C4-2B (cell line): ENCODE results near the gene SERPINB5.

ENCODE experiments used
- H3K27ac ChIP-seq: fragments of 450-650 bp; 2 replicates; pipeline ENCODE4 v1.5.1; 2017
- ZFX ChIP-seq: fragments of 450-650 bp; IDR thresholded peaks from 2 replicates; pipeline ENCODE4 v1.6.1; 2017
- TF ChIP-seq, protein P1 (sequence below): fragments of 450-650 bp; conservative IDR thresholded peaks from 2 replicates; pipeline ENCODE4 v1.5.1; 2017; ENCODE audit warnings: mild to moderate bottlenecking

Gene SERPINB5

DNA sequence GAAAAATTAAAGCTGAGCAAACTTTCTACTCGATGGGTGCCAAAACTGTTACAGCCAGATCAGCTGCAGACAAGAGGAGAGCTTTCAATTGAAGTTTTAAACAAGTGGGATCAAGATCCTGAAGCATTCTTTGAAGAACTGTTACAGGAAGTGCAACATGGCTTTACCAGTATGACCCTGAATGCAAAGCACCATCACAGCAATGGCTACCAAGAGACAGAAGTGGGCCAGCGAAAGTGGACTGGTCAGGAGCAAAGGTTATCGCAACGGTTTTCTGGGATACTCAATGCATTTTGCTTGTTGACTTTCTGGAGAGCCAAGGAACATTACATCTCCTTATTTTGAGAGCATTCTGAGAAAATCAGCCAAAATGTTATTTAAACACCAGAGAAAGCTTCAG lies 9.1 kb upstream of the SERPINB5 start:
- TF ChIP-seq, protein P1, sequence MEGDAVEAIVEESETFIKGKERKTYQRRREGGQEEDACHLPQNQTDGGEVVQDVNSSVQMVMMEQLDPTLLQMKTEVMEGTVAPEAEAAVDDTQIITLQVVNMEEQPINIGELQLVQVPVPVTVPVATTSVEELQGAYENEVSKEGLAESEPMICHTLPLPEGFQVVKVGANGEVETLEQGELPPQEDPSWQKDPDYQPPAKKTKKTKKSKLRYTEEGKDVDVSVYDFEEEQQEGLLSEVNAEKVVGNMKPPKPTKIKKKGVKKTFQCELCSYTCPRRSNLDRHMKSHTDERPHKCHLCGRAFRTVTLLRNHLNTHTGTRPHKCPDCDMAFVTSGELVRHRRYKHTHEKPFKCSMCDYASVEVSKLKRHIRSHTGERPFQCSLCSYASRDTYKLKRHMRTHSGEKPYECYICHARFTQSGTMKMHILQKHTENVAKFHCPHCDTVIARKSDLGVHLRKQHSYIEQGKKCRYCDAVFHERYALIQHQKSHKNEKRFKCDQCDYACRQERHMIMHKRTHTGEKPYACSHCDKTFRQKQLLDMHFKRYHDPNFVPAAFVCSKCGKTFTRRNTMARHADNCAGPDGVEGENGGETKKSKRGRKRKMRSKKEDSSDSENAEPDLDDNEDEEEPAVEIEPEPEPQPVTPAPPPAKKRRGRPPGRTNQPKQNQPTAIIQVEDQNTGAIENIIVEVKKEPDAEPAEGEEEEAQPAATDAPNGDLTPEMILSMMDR, result no peak
- no peak for TF ChIP-seq ZFX
- H3K27ac ChIP-seq, result no peak overlapping the region

DNA sequence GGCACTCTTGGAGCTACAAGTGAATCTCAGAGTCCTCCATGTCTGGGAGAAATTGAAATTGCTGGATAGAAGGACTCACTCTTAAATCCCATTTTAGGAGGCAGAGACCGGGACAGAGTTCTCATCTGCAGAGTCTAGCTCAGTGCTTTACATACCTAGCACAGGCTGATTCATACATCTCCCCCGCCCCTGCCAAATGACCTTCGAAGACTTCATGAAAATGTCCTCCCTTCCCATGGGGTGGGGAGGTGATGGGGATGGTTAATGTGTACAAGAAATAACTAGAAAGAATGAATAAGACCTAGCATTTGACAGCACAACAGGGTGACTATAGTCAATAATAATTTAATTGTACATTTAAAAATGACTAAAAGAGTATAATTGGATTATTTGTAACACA lies 8.2 kb upstream of the SERPINB5 start:
- TF ChIP-seq, protein P1, result no peak
- TF ChIP-seq ZFX, result no peak

DNA sequence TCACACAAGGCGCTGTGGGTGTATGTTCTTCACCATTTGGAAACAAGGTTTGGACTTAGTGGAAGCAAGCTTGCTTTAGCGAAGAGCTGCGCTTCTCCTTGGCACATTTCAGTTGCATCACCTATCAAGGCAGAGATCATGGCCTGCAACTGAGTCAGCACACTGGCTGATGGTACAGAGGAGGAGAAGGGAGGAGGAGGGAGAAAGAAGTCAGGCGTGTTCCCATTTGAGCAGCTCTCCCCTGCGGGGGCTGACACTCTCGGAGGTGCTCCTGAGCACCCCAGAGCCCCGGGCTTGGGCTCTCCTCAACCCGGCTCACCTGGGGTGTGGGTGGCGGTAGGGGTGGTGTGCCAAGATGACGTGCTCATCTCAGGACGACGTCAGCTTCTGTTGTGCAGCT lies 6.0 kb upstream of the SERPINB5 start:
- no peak overlapping the region for H3K27ac ChIP-seq
- TF ChIP-seq, protein P1, result no peak
- no peak for TF ChIP-seq ZFX

More for the DNA sequence above, 8.2 kb upstream of the SERPINB5 start:
- H3K27ac ChIP-seq, result no peak overlapping the region

DNA sequence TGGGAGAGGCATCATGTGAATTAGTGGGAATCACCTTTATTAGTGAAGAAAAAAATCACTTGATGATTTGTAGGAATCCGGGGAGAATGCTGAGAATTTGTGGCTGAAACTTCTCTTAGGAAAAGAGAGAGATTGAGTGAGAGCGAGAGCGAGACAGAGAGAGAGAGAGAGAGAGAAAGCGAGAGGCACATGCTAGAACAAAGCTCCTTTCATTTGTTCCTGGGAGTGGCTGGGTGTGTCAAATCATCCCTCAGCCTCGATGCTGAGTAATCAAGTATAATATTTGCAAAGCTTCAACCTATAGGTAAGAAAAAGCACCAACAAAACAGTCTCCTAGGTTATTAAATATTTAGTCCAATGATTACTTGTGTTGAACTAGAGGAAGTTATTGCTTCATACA lies 4.4 kb upstream of the SERPINB5 start:
- no peak for TF ChIP-seq ZFX

DNA sequence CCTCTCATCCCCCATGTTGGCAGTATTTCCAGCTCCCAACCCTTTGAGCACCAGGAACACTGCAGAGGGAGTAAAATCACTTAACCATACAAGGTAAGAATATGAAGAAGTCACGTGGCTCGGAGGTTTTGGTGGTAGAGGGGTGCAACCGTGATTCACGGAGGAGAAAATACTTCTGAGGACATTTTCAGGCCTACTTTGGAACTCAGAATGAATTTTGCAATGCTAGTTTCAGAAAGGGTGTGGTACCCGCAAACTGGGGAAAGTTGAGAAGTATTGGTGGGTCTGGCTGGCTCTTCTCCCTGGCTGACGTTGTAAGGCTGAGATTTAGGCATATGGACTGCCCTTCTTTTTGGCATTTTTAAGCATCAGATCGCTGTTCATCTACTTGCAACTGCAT lies 442 bp downstream of the SERPINB5 start:
- no peak overlapping the region for H3K27ac ChIP-seq
- TF ChIP-seq, protein P1, result no peak
- no peak for TF ChIP-seq ZFX

More for the DNA sequence above, 4.4 kb upstream of the SERPINB5 start:
- H3K27ac ChIP-seq, result no peak overlapping the region

DNA sequence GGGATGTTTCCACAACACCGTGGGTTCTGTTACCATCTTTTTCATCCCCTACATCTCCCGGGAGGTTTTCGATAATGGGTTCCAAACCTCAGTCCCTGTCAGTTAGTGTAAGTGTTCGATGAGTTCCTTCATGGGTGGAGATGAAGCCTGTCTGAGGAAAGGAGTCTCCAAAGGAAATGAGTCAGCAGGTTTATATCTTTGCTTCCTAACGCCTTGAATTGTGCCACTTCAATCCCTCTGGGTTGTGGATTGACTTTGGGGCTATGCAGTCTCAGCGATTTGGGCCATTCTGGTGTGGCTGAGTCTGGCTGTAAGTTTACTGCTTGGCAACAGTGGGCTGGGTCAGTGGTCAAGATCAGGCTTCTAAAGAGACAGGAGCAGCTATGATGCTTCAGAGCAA lies 1.2 kb downstream of the SERPINB5 start:
- no peak for TF ChIP-seq ZFX
- TF ChIP-seq, protein P1, result no peak
- H3K27ac ChIP-seq, result no peak overlapping the region

DNA sequence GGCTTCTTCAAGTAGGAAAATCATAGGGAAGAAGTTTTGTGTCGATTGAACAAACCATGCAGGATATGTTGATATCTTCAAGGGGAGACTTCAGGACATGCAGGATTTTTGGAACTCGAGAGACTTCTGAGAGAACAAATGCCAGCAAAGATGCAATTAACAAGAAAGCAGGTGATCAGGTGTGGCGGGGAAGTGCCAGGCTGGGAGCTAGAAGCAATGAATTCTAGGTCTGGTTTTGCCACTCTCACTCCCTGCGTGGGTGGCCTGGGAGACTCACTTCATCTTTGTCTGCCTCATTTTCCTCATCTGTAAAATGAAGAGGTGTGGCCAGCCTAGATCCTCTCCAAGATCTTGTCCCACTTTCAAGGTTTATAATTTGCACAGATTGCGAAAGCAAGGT lies 3.1 kb downstream of the SERPINB5 start:
- TF ChIP-seq ZFX, result no peak
- TF ChIP-seq, protein P1, result no peak
- H3K27ac ChIP-seq, result no peak overlapping the region

DNA sequence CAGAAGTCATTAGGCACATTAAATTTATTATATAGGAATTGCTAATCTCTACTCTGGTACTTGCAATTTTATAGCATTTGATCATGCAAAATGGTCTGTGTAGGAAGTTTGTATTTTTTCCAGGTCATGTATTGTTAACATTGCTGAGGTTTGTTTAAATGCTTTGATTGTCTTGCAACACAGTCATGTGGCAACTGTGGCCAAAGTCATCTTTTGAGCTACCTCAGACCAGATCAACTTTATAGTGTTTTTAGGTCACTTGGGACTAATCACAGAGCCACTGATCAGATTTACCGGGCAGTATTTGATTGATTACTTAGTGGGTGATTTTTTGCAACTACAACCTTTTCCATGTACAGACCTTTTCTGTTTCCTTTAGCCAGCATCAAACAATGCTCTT lies 3.7 kb downstream of the SERPINB5 start:
- H3K27ac ChIP-seq, result no peak overlapping the region
- no peak for TF ChIP-seq ZFX
- TF ChIP-seq, protein P1, result no peak
